GM19035 (cell line): ENCODE results near the gene MTCH2.
"Not testable (repeated sequence)": the region's sequence is repeated elsewhere in the genome, so short reads cannot be mapped to it uniquely, and the experiment has no call there.

ENCODE experiments used
- ATAC-seq: cut with Tn5 transposase; IDR thresholded peaks from one replicate; pipeline ENCODE4 v1.9.1; 2021; ENCODE audit not compliant: unreplicated experiment

MTCH2 gene

GRCh38 chr11:47642099-47642855 lies at the start of gene MTCH2:
Gene MTCH2 (minus strand): TSS chr11:47642559. CDS start chr11:47642465, 94 bp downstream.
- peak; percentile 90 for ATAC-seq

GRCh38 chr11:47691979-47692378 lies 49.6 kb upstream of the MTCH2 start:
- no peak for ATAC-seq

- ATAC-seq: no peak
Measured at GRCh38 chr11:47689480-47689879, 47.1 kb upstream of the MTCH2 start.

- ATAC-seq: no peak
Measured at GRCh38 chr11:47688991-47689390, 46.6 kb upstream of the MTCH2 start.

- no peak for ATAC-seq
Measured at GRCh38 chr11:47688111-47688510, 45.8 kb upstream of the MTCH2 start.

- ATAC-seq: not testable (repeated sequence)
Measured at GRCh38 chr11:47686704-47687103, 44.3 kb upstream of the MTCH2 start.

- no peak for ATAC-seq
Measured at GRCh38 chr11:47686151-47686550, 43.8 kb upstream of the MTCH2 start.

DNA sequence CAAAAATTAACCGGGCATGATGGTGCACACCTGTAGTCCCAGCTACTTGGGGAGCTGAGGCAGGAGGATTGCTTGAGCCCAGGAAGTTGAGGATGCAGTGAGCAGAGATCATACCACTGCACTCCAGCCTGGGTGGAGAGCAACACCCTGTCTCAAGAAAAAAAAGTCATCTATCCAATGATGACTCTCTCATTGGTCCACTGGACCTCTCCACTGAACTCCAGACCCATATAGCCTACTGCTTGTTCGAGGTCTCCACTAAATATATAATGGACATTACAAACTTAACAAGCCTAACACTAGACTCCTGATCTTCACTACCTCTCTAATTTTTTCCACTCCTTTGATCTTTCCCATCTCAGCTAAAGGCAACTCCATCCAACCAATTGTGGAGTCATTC lies 33.5 kb upstream of the MTCH2 start:
- no peak for ATAC-seq

DNA sequence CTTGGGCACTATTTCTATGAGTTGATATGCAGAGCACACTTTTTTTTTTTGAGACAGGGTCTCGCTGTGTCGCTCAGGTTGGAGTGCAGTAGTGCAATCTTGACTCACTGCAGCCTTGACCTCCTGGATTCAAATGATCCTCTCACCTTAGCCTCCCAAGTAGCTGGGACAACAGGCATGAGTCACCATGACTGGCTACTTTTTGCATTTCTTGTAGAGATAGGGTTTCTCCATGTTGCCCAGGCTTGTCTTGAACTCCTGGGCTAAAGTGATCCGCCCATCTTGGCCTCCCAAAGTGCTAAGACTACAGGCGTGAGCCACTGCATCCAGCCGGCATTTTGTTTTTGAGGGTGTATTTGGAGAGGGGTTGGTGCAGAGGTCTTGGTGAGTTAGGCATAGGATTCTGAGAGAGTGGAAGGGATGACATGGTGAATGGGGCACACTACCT lies 29.9 kb upstream of the MTCH2 start:
- no peak for ATAC-seq

- no peak for ATAC-seq
Measured at GRCh38 chr11:47669856-47670255, 27.5 kb upstream of the MTCH2 start.

DNA sequence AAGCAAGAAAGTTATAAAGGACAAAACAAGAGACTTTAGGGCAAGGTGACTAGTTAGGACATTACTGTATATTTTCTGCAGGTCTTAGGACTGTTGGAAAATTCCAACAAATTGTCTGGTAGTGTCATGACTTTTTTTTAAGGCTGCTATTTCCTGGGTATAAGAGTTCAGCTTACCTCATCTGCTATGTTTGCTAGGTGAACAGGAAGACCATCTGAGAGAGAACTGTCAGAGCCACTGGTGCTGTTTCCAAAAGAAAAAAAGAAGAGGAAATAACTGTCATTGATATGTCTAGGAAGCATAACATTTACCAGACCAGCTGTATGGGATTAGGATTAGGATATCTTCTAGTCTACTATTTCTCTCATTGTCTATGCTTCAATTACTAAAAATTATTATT lies 26.3 kb upstream of the MTCH2 start:
- ATAC-seq: no peak

GRCh38 chr11:47667555-47667954 lies 25.2 kb upstream of the MTCH2 start:
- ATAC-seq: no peak

- ATAC-seq: no peak
Measured at GRCh38 chr11:47667135-47667534, 24.8 kb upstream of the MTCH2 start.

- not testable (repeated sequence) for ATAC-seq
Measured at GRCh38 chr11:47664936-47665335, 22.6 kb upstream of the MTCH2 start.

DNA sequence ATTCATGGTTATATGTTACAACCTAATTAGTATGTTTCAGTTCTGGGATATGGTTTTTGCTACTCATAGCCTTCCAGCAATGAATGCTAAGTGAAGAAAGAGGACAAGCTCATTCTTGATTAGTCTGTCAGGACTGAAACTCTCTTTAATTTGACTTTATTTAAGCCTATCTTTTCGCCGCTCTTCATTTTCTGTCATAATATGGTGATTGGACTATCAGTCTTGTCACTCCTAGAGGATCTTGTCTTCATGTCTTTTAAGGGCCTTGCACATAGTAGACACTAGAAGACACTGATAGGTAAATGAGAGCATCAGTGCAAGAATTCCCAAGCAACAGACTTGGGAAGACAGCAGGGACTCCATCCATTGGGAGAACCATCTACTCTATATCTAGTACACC lies 18.9 kb upstream of the MTCH2 start:
- no peak for ATAC-seq

DNA sequence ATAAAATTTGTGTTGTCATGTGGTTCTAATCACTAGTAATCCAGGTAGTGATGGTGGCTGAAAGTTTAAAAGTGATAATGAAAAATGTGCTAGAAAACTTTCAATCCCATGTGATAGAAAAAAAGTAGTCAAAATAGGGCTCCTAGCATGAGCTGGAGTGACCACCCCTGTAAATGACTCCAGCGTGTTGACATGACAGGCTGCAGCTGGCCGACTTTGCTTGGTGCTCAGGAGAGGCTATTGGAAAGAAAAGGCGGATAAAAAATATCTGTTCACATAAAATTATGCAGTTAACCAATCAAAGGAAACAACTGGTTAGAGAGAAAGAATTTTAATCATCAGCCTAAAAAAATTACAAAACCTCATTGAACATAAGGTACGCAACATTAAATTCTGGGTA lies 16.9 kb upstream of the MTCH2 start:
- no peak for ATAC-seq

DNA sequence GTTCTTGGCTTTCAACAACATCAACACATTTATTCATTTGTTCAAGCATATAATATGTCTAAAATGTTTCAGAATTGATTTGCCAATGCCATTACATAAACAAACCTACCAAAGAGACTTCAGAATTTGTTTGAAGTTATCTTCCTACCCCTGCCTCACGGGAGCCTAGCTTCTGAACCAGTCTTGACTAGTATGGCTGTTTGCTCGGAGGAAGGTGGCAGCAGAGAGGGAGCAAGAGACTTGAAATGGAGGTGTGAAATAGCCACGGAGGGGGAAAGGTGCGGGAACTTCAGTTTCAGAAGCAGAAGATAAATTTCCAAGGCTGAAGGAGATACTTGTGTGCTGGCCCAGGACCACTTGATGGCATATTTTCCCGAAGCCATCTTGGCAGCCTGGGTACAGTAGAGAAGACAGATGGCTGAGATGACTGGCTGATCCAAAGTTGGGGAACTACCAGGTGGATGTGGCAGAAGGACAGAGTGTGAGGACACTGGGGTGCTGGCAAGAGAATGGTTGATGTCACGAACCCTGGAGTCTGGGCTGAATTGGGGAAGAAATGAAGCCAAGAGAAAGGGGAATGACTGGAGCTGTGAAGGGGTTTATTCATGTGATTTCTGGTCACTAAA lies 14.0 kb upstream of the MTCH2 start:
- no peak for ATAC-seq

GRCh38 chr11:47651818-47652469 lies 9.6 kb upstream of the MTCH2 start:
- ATAC-seq: no peak

DNA sequence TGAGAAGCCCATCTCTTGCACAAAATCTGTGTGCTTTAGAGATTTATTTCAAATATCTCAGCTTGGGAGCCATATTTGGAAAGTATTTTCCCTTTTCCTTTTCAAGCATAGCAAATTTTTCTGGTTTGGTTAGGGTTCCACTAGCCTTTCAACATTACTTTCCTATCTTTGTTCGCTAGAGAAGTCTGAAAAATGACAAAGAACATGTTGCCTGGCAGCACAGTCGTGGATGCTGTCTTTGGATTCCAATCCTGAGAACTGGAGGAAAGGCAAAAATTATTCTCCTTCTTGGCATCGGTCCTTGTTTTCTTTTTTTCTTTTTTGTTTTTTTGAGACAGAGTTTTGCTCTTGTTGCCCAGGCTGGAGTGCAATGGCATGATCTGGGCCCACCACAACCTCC lies 6.9 kb upstream of the MTCH2 start:
- no peak for ATAC-seq

GRCh38 chr11:47646019-47646418 lies 3.7 kb upstream of the MTCH2 start:
- ATAC-seq: no peak

GRCh38 chr11:47645500-47645899 lies 3.1 kb upstream of the MTCH2 start:
- ATAC-seq: no peak

DNA sequence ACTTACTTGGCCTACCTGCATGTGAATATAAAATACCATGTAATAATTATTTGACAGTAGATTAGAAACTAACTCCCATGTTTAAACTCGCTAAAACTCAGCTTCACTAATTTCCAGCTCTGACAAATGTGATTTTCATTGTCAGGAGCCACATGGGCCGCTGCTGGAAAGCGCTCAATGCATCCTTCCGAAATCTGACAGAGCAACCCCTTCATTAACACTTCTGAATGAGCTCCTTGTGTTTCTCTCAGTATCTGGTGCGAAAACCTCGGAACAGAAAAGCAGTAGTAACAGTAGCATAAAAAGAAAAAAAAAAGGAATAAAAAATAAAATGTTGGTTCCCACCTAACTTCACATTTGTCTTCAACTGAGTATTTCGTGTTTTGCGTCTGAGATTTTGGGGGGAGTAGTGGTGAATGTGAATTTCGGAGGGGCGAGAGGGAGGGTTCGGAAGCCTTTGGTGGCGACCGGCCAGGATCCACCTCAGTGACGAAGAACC lies 710 bp downstream of the MTCH2 start:
- ATAC-seq: no peak
